CD4-positive, alpha-beta T cell treated with Interleukin-15 for 1 hour (primary cell): ENCODE measurements around the gene USP46.

Experiments
- DNase-seq: peaks from one replicate; pipeline ENCODE4 v3.0.0-alpha.2; 2020

Gene USP46, protein sequence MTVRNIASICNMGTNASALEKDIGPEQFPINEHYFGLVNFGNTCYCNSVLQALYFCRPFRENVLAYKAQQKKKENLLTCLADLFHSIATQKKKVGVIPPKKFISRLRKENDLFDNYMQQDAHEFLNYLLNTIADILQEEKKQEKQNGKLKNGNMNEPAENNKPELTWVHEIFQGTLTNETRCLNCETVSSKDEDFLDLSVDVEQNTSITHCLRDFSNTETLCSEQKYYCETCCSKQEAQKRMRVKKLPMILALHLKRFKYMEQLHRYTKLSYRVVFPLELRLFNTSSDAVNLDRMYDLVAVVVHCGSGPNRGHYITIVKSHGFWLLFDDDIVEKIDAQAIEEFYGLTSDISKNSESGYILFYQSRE

DNA sequence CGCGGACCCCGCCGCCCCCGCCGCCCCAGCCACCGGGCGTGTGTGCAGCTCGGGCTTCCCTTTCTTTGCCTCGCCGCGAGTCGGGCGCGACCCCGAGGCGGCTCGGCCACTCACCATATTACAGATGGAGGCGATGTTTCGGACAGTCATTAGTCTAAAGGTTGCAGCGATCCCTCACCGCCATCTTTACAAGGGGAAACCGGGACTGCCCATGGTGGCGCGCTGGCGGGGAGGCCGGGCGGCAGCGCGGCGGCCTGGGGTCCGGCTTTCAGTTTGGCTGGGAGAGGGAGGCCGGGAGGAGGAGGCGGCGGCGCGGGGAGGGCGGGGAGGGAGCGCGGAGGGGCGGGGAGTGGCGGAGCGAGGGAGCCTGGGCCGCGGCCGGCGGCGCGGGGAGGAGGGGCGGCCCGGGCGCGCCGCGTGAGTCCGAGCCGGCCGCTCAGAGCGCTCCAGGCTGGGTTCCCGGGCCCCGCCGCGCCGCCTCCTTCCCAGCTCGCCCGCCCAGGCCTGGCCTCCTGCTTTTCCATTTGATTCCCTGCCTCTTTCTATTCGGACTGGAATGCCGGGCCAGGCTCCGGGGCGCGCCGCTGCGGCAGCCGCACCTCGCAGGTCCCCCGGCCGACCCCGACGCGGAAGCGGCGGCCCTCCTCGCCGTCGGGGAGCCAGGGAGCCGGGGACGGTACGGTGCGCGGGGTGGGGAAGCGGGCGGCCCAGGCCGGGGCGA lies at the start of gene USP46:
TSS of gene USP46 (minus strand) at position 301 of the 721 bp plus-strand sequence. CDS start at position 150, 151 bp downstream.
- peak; percentile 46 for DNase-seq

DNA sequence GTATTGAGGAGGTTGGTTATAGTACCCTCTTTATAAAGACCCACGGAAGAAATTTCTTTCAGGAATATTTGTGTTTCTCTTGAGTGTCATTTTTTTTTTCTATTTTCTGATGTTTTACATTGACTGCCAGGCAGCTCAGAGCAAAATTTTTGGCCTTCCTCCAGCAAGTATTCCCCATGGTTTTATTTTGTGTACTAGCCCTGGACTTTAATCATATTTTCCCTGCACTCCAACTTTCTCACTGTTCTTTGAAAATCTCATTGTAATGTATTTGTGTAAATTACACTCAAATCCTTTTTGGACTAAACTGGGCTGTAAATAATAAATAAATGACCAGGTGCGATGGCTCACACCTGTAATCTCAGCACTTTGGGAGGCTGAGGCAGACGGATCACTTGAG lies 45.6 kb upstream of the USP46 start:
- DNase-seq: no peak

DNA sequence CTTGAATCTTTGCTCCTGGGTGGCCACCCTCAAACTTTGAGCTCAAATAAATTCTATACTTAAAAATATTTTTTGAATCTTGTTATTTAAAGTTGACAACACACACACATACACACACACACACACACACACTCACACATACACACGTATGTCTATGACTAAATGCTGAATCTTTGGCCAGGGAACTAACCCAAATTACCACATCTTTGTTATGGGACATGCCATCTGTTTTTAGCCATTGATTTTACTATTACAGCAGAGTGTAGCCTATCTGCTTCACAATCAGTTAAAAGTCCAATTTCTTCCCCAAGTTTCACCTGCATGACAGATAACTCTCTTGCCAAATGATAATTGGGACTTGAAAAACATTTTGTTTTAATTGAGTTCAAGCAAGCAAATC lies 45.0 kb upstream of the USP46 start:
- no peak for DNase-seq

DNA sequence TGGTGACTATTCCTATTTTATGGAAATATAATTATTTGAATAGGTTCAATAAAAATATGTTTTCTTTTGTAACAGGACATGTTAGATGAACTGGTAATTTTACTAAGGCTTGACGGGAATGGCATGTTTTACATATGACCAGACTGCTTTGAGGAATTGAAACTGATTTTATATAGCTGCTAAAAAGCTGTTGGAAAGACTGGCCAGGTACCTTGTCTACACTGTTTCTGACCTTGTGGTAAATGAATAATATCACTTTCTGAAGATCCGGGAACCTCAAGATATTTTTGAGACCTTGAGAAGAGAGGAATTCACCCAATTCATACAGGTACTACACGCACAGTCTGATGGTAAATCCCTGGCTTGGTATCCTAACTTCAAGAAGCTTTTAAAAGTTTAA lies 42.1 kb upstream of the USP46 start:
- no peak for DNase-seq

DNA sequence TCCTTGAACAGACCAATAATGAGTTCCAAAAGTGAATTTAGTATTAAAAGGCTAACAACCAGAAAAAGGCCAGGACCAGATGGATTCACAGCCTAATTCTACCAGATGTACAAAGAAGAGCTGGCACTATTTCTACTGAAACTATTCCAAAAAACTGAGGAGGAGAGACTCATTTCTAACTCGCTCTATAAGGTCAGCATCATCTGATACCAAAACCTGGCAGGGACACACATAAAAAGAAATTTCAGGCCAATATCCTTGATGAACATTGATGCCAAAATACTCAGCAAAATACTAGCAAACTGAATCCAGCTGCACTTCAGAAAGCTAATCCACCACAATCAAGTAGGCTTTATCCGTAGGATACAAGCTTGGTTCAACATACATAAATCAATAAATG lies 35.8 kb upstream of the USP46 start:
- no peak for DNase-seq

GRCh38 chr4:52693492-52693891 lies 34.4 kb upstream of the USP46 start:
- no peak for DNase-seq

- no peak for DNase-seq
Observed at GRCh38 chr4:52689096-52689495, 30.0 kb upstream of the USP46 start.

DNA sequence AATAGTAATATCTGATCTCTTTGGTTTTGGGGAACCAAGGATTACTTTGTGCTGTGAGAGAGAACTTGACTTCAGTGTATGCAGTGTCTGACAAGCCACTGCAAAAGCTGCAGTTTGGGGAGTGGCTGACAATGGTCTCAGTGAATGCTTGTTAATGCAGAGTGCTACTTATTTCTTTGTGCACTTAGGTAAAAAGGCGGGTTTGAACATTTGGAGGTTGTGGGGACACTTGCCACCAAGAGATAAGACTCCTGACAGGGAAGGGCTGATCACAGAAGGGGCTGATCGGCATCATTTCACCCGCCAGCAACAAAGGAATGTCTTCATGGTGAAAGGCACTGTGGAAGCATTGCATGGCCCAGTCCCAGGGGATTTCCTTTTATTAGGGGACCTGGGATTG lies 28.6 kb upstream of the USP46 start:
- no peak for DNase-seq

GRCh38 chr4:52685316-52685715 lies 26.2 kb upstream of the USP46 start:
- DNase-seq: no peak

DNA sequence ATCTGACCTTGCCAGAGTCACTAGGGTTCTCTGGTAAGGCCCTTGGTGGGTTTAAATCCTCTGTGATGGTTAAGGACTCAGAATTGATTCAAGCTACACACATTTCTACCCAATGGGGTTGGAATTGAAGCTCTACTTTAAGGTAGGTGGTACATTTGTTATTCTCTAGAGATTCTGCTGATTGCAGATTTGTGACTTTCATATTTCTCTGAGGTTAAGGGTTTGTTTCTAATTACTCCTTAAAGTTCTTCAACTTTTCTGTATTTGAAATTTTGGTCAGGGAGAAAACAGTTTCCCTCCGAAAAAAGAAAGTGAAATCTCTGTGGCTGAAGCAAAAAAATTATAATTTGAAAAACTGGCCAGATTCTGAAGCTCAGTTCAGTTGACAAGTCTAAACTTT lies 25.8 kb upstream of the USP46 start:
- DNase-seq: no peak

DNA sequence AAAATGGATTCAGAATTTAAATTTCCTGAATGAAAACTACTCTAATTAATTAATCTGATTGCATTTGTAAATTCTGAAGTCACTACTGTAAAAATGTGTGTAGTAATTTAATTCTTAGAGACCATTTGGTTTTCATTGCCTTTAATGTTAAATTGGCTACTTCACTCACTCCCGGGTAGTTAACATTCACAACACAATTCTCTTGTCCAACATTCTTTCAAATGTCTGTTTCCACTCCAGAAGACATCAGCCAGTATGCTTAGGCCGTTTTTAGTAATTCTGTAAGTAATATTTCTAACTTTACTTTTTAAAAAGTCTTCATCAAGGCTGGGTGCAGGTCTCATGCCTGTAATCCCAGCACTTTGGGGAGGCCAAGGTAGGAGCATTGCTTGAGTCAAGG lies 21.3 kb upstream of the USP46 start:
- DNase-seq: no peak

GRCh38 chr4:52676536-52676935 lies 17.4 kb upstream of the USP46 start:
- DNase-seq: no peak

DNA sequence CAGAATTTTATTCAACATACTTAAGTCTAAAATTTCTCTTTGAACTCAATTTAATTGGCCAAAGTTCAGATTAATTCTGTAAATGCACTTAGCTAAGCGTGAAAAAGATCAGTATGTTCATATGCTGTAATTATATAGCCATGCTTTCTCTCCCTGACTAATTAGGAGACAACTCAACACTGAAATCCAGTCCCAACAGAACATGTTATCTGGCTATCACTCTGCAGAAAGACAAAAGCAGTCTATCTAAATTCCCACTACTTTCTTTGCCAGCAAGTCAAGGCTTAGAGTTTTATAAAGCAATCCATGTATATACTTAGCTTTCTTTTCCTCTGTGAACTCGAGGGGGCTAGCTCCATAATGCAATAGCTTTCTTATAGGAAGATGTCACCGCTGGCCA lies 16.0 kb upstream of the USP46 start:
- DNase-seq: no peak

DNA sequence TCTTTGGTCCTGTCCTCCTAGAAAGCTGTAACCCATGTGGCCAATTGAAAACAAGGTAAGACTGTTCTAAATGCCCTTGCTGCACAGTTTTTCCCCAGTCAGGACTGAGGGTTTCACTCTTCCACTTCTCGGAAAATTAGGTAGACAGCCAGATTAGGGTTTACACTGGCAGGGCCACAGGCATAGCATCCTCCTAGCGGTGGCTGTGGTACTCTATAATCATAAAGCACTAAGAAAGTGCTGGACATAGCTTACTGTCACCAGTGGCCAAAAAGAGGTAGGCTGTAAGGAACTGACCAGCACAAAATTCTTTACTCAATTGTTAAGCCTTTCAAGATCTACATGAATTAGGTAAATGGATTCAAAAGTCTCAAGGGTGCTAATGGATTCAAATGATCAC lies 11.6 kb upstream of the USP46 start:
- no peak for DNase-seq

DNA sequence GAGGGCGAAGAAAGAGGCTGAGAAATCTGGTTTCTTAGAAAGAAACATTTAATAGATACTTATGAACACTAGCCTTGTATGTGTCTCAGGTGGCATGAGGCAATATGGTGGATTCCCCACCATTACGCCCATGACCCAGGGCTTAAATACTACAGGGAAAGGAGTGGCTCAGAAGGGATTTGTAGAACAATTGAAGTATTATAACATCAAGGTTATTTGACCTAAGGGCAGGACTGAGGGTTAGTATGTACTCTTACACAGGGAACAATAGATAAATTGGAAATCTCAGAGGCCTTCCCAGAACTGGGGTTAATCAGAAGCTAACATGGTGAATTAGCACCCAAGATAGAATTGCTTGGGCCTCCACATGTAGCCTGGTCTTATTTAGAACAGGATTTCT lies 11.0 kb upstream of the USP46 start:
- DNase-seq: no peak

DNA sequence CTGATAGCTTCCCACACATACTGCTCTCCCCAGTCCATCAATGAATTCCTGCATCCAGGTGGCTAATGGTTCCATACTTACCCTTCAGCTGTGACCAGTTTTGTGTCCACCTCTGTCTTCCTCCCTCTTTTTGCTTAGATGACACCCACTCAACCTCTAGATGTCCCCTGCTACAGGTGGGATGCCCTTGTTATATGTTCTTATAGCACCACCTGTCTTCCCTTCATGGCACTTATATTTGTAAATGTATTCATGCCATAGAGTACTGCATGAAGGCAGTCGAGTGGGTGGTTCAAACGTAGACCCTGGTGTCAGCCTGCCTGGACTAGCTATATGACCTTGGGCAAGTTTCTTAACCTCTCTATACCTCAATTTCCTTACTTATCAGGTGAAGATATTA lies 6.5 kb upstream of the USP46 start:
- no peak for DNase-seq

DNA sequence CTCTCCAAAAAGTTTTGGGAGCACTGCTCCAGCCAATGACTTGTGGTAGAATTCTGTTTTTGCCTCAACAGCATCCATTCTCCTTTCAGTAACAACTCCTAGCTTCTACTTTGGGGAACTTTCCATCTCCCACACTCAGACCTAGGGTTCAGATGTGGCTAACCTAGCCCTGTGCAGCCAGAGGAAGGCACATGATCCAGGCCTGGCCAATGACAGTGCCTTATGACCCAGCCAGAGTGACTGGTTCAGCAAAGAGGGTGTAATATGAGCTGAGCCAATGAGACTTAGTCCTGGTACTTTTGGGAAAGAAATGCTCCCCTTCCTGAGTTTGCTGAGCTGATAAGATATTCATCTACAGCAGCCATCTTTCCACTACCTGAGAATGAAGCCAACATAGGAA lies 5.4 kb upstream of the USP46 start:
- DNase-seq: no peak

GRCh38 chr4:52661966-52662690 lies 3.0 kb upstream of the USP46 start:
- no peak for DNase-seq

DNA sequence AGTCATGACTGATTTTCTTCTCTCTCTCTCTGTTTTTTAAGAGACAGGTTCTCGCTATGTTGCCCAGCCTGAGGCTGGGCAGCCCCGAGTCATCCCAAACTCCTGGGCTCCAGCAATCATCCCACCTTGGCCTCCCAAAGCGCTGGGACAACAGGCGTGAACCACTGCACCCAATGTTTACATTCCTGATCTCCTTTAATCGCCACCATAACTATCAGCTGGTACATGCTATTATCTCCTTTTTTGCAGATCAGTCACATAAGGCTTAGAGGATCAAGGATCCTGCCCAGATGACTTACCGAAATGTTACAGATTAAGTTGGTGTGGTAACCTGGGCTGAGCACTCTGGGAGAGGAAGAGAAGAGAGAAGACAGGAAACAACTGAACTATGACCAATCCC lies 1.5 kb upstream of the USP46 start:
- no peak for DNase-seq

DNA sequence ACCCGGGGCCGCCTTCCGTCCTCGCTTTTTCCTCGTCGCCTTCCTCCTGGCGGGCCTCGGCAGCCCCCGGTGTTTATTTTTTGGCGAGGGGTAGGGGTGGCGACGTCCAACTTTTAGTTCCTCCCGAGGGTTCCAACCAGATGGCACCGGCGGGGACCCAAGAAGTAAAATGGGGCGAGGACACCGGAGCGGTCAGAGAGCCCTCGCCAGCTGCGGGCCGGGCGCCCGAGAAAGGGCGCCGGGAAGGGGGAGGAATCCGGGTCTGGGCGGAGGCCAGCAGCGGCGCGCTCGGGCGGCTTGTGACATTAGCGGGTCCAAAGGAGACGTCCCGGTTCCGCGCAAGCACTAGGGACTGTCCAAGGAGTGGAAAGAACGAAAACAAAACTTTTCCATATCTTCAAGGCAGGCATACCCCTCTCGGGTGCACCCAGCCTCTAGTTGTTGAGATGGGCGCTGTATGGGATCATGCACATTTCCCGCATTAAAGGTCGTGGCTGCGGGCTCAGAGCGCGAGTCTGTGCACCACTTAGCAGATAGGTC lies 691 bp upstream of the USP46 start:
- no peak for DNase-seq

DNA sequence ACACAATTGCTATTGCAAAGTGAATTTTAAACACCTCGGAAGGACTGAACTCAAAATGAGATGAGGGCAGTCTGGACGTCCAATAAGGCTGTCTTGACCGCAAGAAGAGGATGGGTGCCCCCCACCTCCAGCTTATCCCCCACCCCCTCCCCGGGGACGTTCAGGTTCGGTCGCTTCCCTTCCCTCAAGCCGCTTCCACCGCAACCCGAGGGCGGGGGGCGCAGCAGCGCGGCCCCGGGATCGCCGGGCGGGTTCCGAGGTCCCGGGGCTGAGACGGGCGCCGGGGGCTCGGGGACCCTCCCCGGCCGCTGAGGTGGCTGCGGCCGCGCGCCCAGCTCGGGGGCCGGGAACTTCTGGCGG lies 480 bp downstream of the USP46 start:
- no peak for DNase-seq

DNA sequence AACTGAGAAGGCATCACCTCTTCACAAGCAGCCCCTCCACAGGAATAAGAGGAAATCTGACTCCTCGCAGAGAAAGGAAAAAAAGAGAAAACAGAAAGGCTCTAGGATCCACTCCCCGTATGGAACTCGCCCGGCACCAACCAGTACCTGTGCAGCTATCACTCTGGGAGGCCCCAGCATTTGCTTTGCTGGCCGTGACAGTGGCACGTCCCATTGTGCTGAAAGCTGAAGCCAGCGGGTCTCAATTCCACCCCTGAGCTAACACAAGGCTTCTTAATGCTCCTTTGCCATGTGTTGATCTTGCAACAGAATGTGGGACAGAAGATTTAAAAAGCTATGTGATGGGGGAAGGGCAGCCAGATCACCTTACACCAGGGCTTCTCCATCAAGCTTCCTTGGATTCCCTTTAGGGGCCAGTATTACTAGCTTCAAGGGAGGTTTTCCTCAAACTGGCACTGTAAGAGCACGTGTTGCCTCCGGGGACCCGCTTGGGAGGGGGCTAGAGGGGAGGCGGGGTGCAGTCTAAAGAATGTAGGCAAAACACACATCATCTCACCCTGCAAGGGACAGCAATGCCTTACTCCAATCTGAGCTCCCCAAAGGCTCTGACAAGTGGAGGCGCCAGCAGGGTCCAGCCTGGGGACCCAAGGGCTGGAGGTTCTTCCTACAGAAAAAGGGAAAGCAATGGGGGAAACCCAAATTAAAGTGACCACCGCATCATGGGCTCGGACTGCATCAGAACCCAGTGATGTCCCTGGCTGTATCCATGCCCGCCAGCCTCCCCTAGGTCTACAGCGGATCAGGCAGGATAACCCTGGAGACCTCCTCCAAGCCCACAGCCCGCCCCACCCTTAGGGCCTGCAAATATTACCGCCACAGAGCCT lies 1.2 kb downstream of the USP46 start:
- no peak for DNase-seq

- DNase-seq: no peak
Observed at GRCh38 chr4:52657292-52657617, 1.8 kb downstream of the USP46 start.
